Aorta (tissue), 5 donors: ENCODE data around the gene UBQLN3. TPM values are rescaled to one million over a fixed set of nuclear protein-coding genes. Genes with fewer than 3 reads are reported as not detected.

Experiments used
- ATAC-seq: fragments of 200-7000 bp; cut with Tn5 transposase; one replicate; pipeline ENCODE4 v1.9.1; 2022; ENCODE audit warnings: moderate library complexity; ENCODE audit not compliant: low FRiP score
- DNase-seq, 2 donors: peaks; one replicate each; pipeline ENCODE4 v3.0.0-alpha.2; 2020
- H3K27ac ChIP-seq, 2 donors: one replicate each; pipeline ENCODE4 v1.5.1; 2013; ENCODE audit warnings: low read length in 2 of 2, mild to moderate bottlenecking in 2 of 2, moderate library complexity in 2 of 2, control low read depth in 1 of 2, inconsistent platforms in 1 of 2, low read depth in 1 of 2
- H3K27me3 ChIP-seq, 2 donors: one replicate each; pipeline ENCODE4 v1.6.1; 2013; ENCODE audit warnings: control low read depth in 1 of 2, low read length in 1 of 2, mild to moderate bottlenecking in 1 of 2, moderate library complexity in 1 of 2; ENCODE audit not compliant: insufficient read depth in 2 of 2, control insufficient read depth in 1 of 2
- H3K36me3 ChIP-seq, 2 donors: one replicate each; pipeline ENCODE4 v1.6.1; 2013; ENCODE audit warnings: control low read depth in 1 of 2, low read length in 1 of 2, mild to moderate bottlenecking in 1 of 2; ENCODE audit not compliant: insufficient read depth in 2 of 2, control insufficient read depth in 1 of 2
- H3K4me1 ChIP-seq, 2 donors: one replicate each; pipeline ENCODE4 v1.6.1; 2013; ENCODE audit warnings: low read length in 2 of 2, control low read depth in 1 of 2, mild to moderate bottlenecking in 1 of 2, moderate library complexity in 1 of 2; ENCODE audit not compliant: insufficient read depth in 2 of 2, control insufficient read depth in 1 of 2
- H3K4me3 ChIP-seq, 2 donors: one replicate each; pipeline ENCODE4 v1.5.1; 2013; ENCODE audit warnings: low read length in 2 of 2, control low read depth in 1 of 2, mild to moderate bottlenecking in 1 of 2
- H3K9me3 ChIP-seq: one replicate; pipeline ENCODE4 v1.6.1; 2013; ENCODE audit warnings: mild to moderate bottlenecking, low read length; ENCODE audit not compliant: control insufficient read depth
- WGBS, 2 donors: extraction: QIAGEN DNeasy Blood & Tissue Kit; methylation state at CpG; one replicate each; pipeline ENCODE4 v1.1.7; 2013; 5-methylcytosine and 5-hydroxymethylcytosine counted together
- intact Hi-C, 2 donors: fragments of 100-400 bp; cut with DNase I; formaldehyde crosslinking; loops; one replicate each; pipeline versions ENCODE4 v1.14.2 to v1.15.0; 2022
- polyA plus RNA-seq, 2 donors: library from polyadenylated mRNA; stranded (reverse); fragments of 200-250 nt; gene quantifications; one replicate each; pipeline ENCODE4 v1.2.3, GENCODE V29; 2013
- total RNA-seq, 2 donors: library from RNA; stranded (reverse); fragmentation: NEBNext Ultra II Directional; extraction: Animal tissue kit (Norgen Biotek cat#: 25700); gene quantifications; one replicate each; pipeline ENCODE4 v1.2.1, GENCODE V29; 2021
- donor health status: healthy with polysubstance abuse.
- donor health status: Bipolar disorder and iron deficiency.
- donor health status: DM: no; HTN: no; CAD: no.
- donor health status: DM: no; HTN: no; CAD: no.
- donor health status: DM: yes; HTN: yes; CAD: no.

The UBQLN3 gene
- total and polyA plus RNA-seq, 4 donors: 0.71 to 0.99 TPM; not detected in 2

DNA sequence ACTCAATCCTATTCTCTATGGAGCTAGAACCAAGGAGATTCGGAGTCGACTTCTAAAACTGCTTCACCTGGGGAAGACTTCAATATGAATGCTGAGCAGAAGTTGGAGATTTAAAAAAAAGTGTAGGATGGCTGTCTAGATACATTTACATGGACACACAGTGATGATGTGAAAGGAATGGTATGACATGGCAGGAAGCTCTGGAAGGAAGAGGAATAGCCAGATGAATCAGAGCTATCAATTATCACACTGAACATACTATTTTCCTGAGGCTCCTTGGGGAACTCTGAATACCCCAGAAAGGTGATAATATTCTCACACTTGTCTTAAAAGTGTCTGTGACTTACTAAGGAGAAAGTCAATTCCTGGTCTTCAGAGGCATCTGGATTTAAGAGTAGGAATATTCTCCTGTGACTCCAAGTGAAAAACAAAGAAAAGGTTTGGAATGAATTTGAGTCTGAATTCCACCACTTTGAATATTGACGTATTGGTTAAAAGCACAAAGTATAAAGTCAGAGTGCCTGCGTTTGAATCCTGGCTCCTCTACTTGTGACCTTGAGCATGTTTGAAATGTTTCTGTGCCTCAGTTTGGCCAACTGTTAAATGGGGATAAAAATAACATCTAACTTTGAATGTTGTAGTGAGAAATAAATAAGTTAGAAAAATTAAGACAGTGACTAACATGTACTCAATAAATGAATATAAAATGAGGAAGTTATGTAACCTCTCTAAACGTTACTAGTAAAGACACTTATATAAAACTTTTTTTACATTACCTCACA is 20.0 kb downstream of the UBQLN3 start:
- Histone ChIP-seq H3K36me3 (no peaks in the 10 kb centered on the region), H3K4me1 (no peaks in the 10 kb centered on the region), H3K9me3 (no peaks in the 10 kb centered on the region), H3K27me3 (no peaks in the 10 kb centered on the region), H3K4me3 (no peak overlapping the region), H3K27ac (no peak overlapping the region)
- intact Hi-C loops: no loop called here
- ATAC-seq: no peak
- DNase-seq: no peak
- WGBS, 2 donors: 51 to 53% methylated on average over 5 of the region's 5 CpGs

GRCh38 chr11:5488798-5489399 is 20.9 kb downstream of the UBQLN3 start:
- H3K27ac ChIP-seq: no peak overlapping the region
- H3K36me3 ChIP-seq: no peaks in the 10 kb centered on the region
- H3K4me1 ChIP-seq: no peaks in the 10 kb centered on the region
- intact Hi-C loops: no loop called here
- H3K27me3 ChIP-seq: no peaks in the 10 kb centered on the region
- H3K4me3 ChIP-seq: no peak overlapping the region
- DNase-seq: no peak
- no peaks in the 10 kb centered on the region for H3K9me3 ChIP-seq
- ATAC-seq: peak; percentile 53
- 95 to 99% methylated on average over 4 of the region's 4 CpGs for WGBS, 2 donors

- Histone ChIP-seq H3K9me3 (no peaks in the 10 kb centered on the region), H3K27ac (no peak within 1 kb of the TSS), H3K4me1 (no peaks in the 10 kb centered on the region), H3K27me3 (no peaks in the 10 kb centered on the region), H3K4me3 (no peak within 1 kb of the TSS), H3K36me3 (no peaks in the 10 kb centered on the region)
- DNase-seq (no peak), ATAC-seq (no peak)
- intact Hi-C loops: no loop called here
Measured at GRCh38 chr11:5488385-5488784, 21.4 kb downstream of the UBQLN3 start, which contains the start of gene OR52D1. TSS of gene OR52D1 (plus strand) at chr11:5488685. CDS start at chr11:5488707, 22 bp downstream.

- no peaks in the 10 kb centered on the region for H3K4me1 ChIP-seq
- H3K9me3 ChIP-seq: no peaks in the 10 kb centered on the region
- H3K27me3 ChIP-seq: no peaks in the 10 kb centered on the region
- intact Hi-C loops: no loop called here
- no peak overlapping the region for H3K4me3 ChIP-seq
- DNase-seq: no peak
- H3K36me3 ChIP-seq: no peaks in the 10 kb centered on the region
- ATAC-seq: no peak
- no peak overlapping the region for H3K27ac ChIP-seq
- WGBS, 2 donors: 69 to 74% methylated on average over 3 of the region's 3 CpGs
Measured at GRCh38 chr11:5486421-5486820, 23.3 kb downstream of the UBQLN3 start.

DNA sequence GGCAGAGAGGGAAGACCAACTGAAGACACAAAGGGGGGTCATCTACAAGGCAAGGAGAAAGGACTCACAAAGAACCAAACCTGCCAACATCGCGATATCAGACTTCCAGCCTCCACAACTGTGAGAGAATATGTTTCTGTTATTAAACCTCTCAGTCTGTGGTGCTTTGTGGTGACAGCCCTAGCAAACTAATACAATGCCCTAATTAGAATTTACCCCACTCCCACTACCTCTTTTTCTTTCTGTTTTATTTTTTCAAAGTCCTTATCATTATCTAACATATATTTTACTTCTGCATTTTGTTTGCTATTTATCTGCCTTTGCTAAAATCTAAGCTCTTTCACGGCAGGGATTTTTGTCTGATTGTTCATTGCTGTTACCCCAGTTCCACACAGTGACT is 23.8 kb downstream of the UBQLN3 start:
- Histone ChIP-seq H3K27me3 (no peaks in the 10 kb centered on the region), H3K4me1 (no peaks in the 10 kb centered on the region), H3K27ac (no peak overlapping the region), H3K4me3 (no peak overlapping the region), H3K36me3 (no peaks in the 10 kb centered on the region), H3K9me3 (no peaks in the 10 kb centered on the region)
- 89 to 91% methylated on average over 3 of the region's 3 CpGs for WGBS, 2 donors
- no peak for DNase-seq
- ATAC-seq: no peak
- intact Hi-C loops: no loop called here

- no peaks in the 10 kb centered on the region for H3K27me3 ChIP-seq
- no peaks in the 10 kb centered on the region for H3K4me1 ChIP-seq
- no peaks in the 10 kb centered on the region for H3K9me3 ChIP-seq
- H3K36me3 ChIP-seq: no peaks in the 10 kb centered on the region
- H3K27ac ChIP-seq: no peak overlapping the region
- peak; percentile 73 for ATAC-seq
- 21 to 25% methylated on average over 2 of the region's 2 CpGs for WGBS, 2 donors
- no peak overlapping the region for H3K4me3 ChIP-seq
- DNase-seq: peak in 1 of 2 donors; percentile 53
- intact Hi-C loops: loop anchor here in 1 of 2 donors (5.0 kb wide), 1 partner anchor 331 kb away; the partner anchor contains the start of gene OR52N2
Measured at GRCh38 chr11:5476186-5476819, 33.5 kb downstream of the UBQLN3 start.

DNA sequence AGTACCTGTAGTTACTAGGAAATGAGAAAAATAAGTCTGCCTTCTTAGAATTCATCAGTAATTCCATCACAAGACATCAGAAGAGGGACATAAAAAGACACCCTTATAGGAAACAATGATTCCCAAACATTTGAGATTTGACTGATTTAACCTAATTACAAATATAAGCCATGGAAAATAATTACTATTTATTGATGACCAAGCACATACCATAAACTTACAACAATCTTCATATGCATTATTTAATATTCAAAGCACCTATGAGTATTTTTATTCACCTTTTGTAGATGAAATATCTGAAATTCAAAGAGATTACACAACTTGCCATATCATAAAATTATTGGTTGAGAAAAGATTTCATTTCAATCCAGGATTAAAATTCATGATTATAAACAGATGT is 35.8 kb downstream of the UBQLN3 start:
- H3K4me1 ChIP-seq: no peaks in the 10 kb centered on the region
- intact Hi-C loops: loop anchor here in 1 of 2 donors (5.0 kb wide), 1 partner anchor 333 kb away; the partner anchor contains the start of gene OR52N2
- no peak overlapping the region for H3K4me3 ChIP-seq
- DNase-seq (no peak), ATAC-seq (no peak)
- no peaks in the 10 kb centered on the region for H3K9me3 ChIP-seq
- no peaks in the 10 kb centered on the region for H3K36me3 ChIP-seq
- H3K27ac ChIP-seq: no peak overlapping the region
- H3K27me3 ChIP-seq: no peaks in the 10 kb centered on the region

- DNase-seq: no peak
- Histone ChIP-seq H3K36me3 (no peaks in the 10 kb centered on the region), H3K4me1 (no peaks in the 10 kb centered on the region), H3K27ac (no peak overlapping the region), H3K9me3 (no peaks in the 10 kb centered on the region), H3K4me3 (no peak overlapping the region), H3K27me3 (no peaks in the 10 kb centered on the region)
- ATAC-seq: no peak
- 10 to 16% methylated on average over 2 of the region's 2 CpGs for WGBS, 2 donors
- intact Hi-C loops: no loop called here
Measured at GRCh38 chr11:5467527-5467926, 42.2 kb downstream of the UBQLN3 start.
